Mammary epithelial cell (primary cell): Measurements from ENCODE around the gene MZT2B.
"Not testable (repeated sequence)": the region's sequence is repeated elsewhere in the genome, so short reads cannot be mapped to it uniquely, and the experiment has no call there.

Source experiments
- CTCF ChIP-seq, 2 donors: IDR thresholded peaks in 1 of 2; conservative IDR thresholded peaks in 1 of 2; 2 replicates each; pipeline ENCODE4 v1.5.1; 2011 to 2012; ENCODE audit warnings: inconsistent platforms in 2 of 2, low read length in 2 of 2, mild to moderate bottlenecking in 2 of 2, control low read depth in 1 of 2, low read depth in 1 of 2; ENCODE audit not compliant: insufficient read depth in 1 of 2; ENCODE audit errors: extremely low read depth in 1 of 2
- EZH2 ChIP-seq: IDR thresholded peaks from 2 replicates; pipeline ENCODE4 v1.6.1; 2012; ENCODE audit warnings: low read length, inconsistent platforms, borderline replicate concordance

- TF ChIP-seq CTCF (conservative IDR thresholded peaks at IDR 0.05 in 1 of 2, IDR thresholded peaks at IDR 0.05 in 1 of 2; ENCODE audit: extremely low read depth in 1 of 2, insufficient read depth in 1 of 2, low read depth in 1 of 2, low read length in 2 of 2); EZH2: not testable (repeated sequence)
These were observed 11.8 kb downstream of the MZT2B start for GRCh38 chr2:130193824-130194223.
